ENCODE data around the gene ZBED6.
"Not testable (repeated sequence)": the region's sequence is repeated elsewhere in the genome, so short reads cannot be mapped to it uniquely, and the experiment has no call there.

Gene ZBED6

GRCh38 chr1:203795441-203796235, at the start of gene ZBED6, which contains the start of gene ZC3H11A:
Gene ZBED6 (plus strand): TSS chr1:203795623. CDS start chr1:203797523, 1,900 bp downstream.
Gene ZC3H11A (plus strand): TSS chr1:203795623. CDS start chr1:203817071, 21,448 bp downstream.
- peak; percentile 96 for DNase-seq

- no peak for DNase-seq
Observed at GRCh38 chr1:203746281-203746680, 49.1 kb upstream of the ZBED6 start.

- DNase-seq, result no peak
Observed at GRCh38 chr1:203751051-203751450, 44.4 kb upstream of the ZBED6 start.

GRCh38 chr1:203751618-203752361, 43.6 kb upstream of the ZBED6 start:
- not testable (repeated sequence) for DNase-seq

- DNase-seq, result no peak
Observed at GRCh38 chr1:203754455-203754864, 41.0 kb upstream of the ZBED6 start.

- DNase-seq, result no peak
Observed at GRCh38 chr1:203756036-203756435, 39.4 kb upstream of the ZBED6 start.

GRCh38 chr1:203758749-203759148, 36.7 kb upstream of the ZBED6 start:
- DNase-seq, result not testable (repeated sequence)

- DNase-seq, result no peak
Observed at GRCh38 chr1:203760506-203760905, 34.9 kb upstream of the ZBED6 start.

- DNase-seq, result not testable (repeated sequence)
Observed at GRCh38 chr1:203761958-203762357, 33.5 kb upstream of the ZBED6 start.

- DNase-seq, result no peak
Observed at GRCh38 chr1:203763505-203763904, 31.9 kb upstream of the ZBED6 start.

- no peak for DNase-seq
Observed at GRCh38 chr1:203764105-203765028, 31.1 kb upstream of the ZBED6 start.

GRCh38 chr1:203765029-203765837, 30.2 kb upstream of the ZBED6 start, which contains the start of gene LAX1:
Gene LAX1 (plus strand): TSS chr1:203765183. CDS start chr1:203765566, 383 bp downstream.
- DNase-seq, result no peak

- no peak for DNase-seq
Observed at GRCh38 chr1:203768256-203768655, 27.2 kb upstream of the ZBED6 start.

GRCh38 chr1:203769505-203770343, 25.7 kb upstream of the ZBED6 start:
- peak; percentile 32 for DNase-seq

- no peak for DNase-seq
Observed at GRCh38 chr1:203771901-203772301, 23.5 kb upstream of the ZBED6 start.

GRCh38 chr1:203772836-203773235, 22.6 kb upstream of the ZBED6 start:
- DNase-seq, result no peak

GRCh38 chr1:203776636-203777035, 18.8 kb upstream of the ZBED6 start:
- DNase-seq, result no peak

- no peak for DNase-seq
Observed at GRCh38 chr1:203777596-203777995, 17.8 kb upstream of the ZBED6 start.

- DNase-seq, result no peak
Observed at GRCh38 chr1:203778146-203778545, 17.3 kb upstream of the ZBED6 start.

- DNase-seq, result no peak
Observed at GRCh38 chr1:203778789-203779188, 16.6 kb upstream of the ZBED6 start.

- DNase-seq, result no peak
Observed at GRCh38 chr1:203781962-203782361, 13.5 kb upstream of the ZBED6 start.
